HepG2 (cell line): ENCODE measurements around the gene SLC1A5. TPM values are rescaled to one million over a fixed set of nuclear protein-coding genes. Genes with fewer than 3 reads are reported as not detected.
A peak's percentile ranks its signal among the peaks of the same experiment; 100 is the strongest.

ENCODE experiments used
- ESRRA ChIP-seq: sonication (generic); formaldehyde crosslinking; IDR thresholded peaks from 2 replicates; pipeline ENCODE4 v1.5.1; 2020; ENCODE audit warnings: mild to moderate bottlenecking, low read depth, missing genetic modification reagents
- JUND ChIP-seq: sonication (generic); formaldehyde crosslinking; IDR thresholded peaks from 2 replicates; pipeline ENCODE4 v1.8.0; 2022; ENCODE audit warnings: mild to moderate bottlenecking, missing genetic modification reagents
- KLF13 ChIP-seq: sonication (generic); formaldehyde crosslinking; IDR thresholded peaks from 2 replicates; pipeline ENCODE4 v1.4.0; 2020; ENCODE audit warnings: mild to moderate bottlenecking, missing genetic modification reagents
- MAF1 ChIP-seq: sonication (generic); formaldehyde crosslinking; IDR thresholded peaks from 2 replicates; pipeline ENCODE4 v1.5.0; 2020; ENCODE audit warnings: missing genetic modification reagents, borderline replicate concordance
- MYNN ChIP-seq: sonication (generic); formaldehyde crosslinking; IDR thresholded peaks from 2 replicates; pipeline ENCODE4 v1.4.0; 2020; ENCODE audit warnings: mild to moderate bottlenecking, low read depth, missing genetic modification reagents
- NRL ChIP-seq: sonication (generic); formaldehyde crosslinking; IDR thresholded peaks from 2 replicates; pipeline ENCODE4 v1.5.0; 2020; ENCODE audit warnings: missing genetic modification reagents, mild to moderate bottlenecking, moderate library complexity, borderline replicate concordance
- RFXAP ChIP-seq: sonication (generic); formaldehyde crosslinking; IDR thresholded peaks from 2 replicates; pipeline ENCODE4 v1.4.0; 2020; ENCODE audit warnings: missing genetic modification reagents, borderline replicate concordance
- SP2 ChIP-seq: sonication (generic); formaldehyde crosslinking; IDR thresholded peaks from 2 replicates; pipeline ENCODE4 v1.5.1; 2020; ENCODE audit warnings: mild to moderate bottlenecking, missing genetic modification reagents
- ZNF337 ChIP-seq: sonication (generic); formaldehyde crosslinking; IDR thresholded peaks from 2 replicates; pipeline ENCODE4 v1.5.1; 2020; ENCODE audit warnings: missing genetic modification reagents, low read depth, mild to moderate bottlenecking, borderline replicate concordance
- ZNF572 ChIP-seq: sonication (generic); formaldehyde crosslinking; IDR thresholded peaks from 2 replicates; pipeline ENCODE4 v1.5.1; 2020; ENCODE audit warnings: mild to moderate bottlenecking, missing genetic modification reagents
- polyA plus RNA-seq, 8 experiments: library from polyadenylated mRNA; depleted of rRNA in 3 of 8; stranded (reverse) in 7 of 8; unstranded in 1 of 8; fragments of >200 nt; fragmentation: Illumina TruSeq in 4 of 8; extraction: Trizol in 4 of 8; gene quantifications; 2 replicates each; pipeline versions ENCODE4 v1.2.1 to v1.2.3, GENCODE V29; 2011 to 2016; ENCODE audit warnings: low read depth in 4 of 8, missing spikeins in 1 of 8, mixed read lengths in 1 of 8; ENCODE audit not compliant: insufficient read depth in 1 of 8
- total RNA-seq, 5 experiments: library from RNA; depleted of rRNA; stranded (reverse); fragments of >200 nt; fragmentation: Illumina TruSeq; extraction: Trizol; gene quantifications; 2 replicates each; pipeline ENCODE4 v1.2.3, GENCODE V29; 2016; ENCODE audit warnings: low read depth in 1 of 5
- TF ChIP-seq, protein P1 (sequence below): sonication (generic); formaldehyde crosslinking; IDR thresholded peaks from 2 replicates; pipeline ENCODE4 v1.5.0; 2020; ENCODE audit warnings: missing genetic modification reagents
- TF ChIP-seq, protein P2 (sequence below): sonication (generic); formaldehyde crosslinking; IDR thresholded peaks from 2 replicates; pipeline ENCODE4 v1.5.0; 2020; ENCODE audit warnings: mild to moderate bottlenecking, missing genetic modification reagents
- TF ChIP-seq, protein P3 (sequence below): sonication (generic); formaldehyde crosslinking; IDR thresholded peaks from 2 replicates; pipeline ENCODE4 v1.8.0; 2022; ENCODE audit warnings: low read depth, missing genetic modification reagents
- TF ChIP-seq, protein P4 (sequence below): sonication (generic); formaldehyde crosslinking; IDR thresholded peaks from 2 replicates; pipeline ENCODE4 v1.5.0; 2020; ENCODE audit warnings: mild to moderate bottlenecking, missing genetic modification reagents
- TF ChIP-seq, protein P5 (sequence below): fragments of 450-650 bp; IDR thresholded peaks from 2 replicates; pipeline ENCODE4 v1.6.1; 2017

Gene SLC1A5
- total and polyA plus RNA-seq, 2 of the 13 experiments (the other 11 are each of a cell fraction or from before 2014, with no cell fraction given) = 120 to 159 TPM

DNA sequence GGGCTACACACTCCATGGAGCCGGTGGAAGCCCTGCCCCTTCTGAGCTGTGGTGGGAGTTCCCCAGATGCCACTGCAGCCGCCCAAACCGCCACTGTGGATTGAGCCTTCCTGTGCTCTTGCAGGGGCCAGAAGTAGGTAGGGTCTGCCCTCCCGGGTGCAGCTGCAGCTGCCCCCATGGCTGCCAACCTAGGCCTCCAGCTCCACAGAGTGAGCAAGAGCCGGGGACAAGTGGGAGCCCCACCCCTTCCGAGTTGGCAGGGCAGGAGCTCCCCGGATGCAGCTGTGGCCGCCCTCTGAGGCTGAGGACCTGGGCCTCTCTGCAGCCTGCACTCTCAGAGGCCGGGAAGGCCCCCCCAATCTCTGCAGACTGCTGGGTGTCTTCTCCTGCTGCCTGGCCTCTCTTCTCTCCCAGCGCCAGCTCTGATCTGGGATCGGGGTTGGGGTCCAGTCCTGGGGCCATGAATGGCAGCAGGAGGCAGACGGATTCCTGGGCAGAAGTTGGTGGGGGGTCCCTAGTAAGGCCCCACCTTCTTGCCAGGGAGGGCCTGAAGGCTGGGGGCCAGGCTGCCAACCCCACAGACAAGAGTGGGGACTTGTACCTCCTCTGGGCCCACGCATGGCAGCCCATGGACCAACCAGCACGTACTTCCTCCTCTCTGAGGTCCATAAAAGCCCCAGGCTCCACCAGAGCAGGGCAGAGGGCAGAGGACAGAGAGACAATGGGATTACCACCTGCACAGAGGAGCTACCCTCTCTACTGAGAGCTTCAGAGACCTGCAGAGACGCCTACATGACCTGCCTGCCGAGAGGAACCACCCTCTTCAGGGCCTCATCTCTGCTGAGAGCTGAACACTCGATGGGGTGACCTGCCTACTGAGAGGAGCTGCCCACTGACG lies 33.4 kb upstream of the SLC1A5 start (continued):
- TF ChIP-seq ESRRA (CRISPR knock-in tag) (no peak), JUND (CRISPR knock-in tag) (no peak), NRL (no peak), RFXAP (peak; percentile 14; the same call in 1 of the 2 replicates), ZNF572 (CRISPR knock-in tag) (no peak), KLF13 (no peak), MAF1 (CRISPR knock-in tag) (no peak), SP2 (CRISPR knock-in tag) (no peak), ZNF337 (CRISPR knock-in tag) (no peak), MYNN (CRISPR knock-in tag) (no peak)
- TF ChIP-seq, protein P1, sequence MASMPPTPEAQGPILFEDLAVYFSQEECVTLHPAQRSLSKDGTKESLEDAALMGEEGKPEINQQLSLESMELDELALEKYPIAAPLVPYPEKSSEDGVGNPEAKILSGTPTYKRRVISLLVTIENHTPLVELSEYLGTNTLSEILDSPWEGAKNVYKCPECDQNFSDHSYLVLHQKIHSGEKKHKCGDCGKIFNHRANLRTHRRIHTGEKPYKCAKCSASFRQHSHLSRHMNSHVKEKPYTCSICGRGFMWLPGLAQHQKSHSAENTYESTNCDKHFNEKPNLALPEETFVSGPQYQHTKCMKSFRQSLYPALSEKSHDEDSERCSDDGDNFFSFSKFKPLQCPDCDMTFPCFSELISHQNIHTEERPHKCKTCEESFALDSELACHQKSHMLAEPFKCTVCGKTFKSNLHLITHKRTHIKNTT (CRISPR knock-in tag) = no peak
- TF ChIP-seq, protein P2, sequence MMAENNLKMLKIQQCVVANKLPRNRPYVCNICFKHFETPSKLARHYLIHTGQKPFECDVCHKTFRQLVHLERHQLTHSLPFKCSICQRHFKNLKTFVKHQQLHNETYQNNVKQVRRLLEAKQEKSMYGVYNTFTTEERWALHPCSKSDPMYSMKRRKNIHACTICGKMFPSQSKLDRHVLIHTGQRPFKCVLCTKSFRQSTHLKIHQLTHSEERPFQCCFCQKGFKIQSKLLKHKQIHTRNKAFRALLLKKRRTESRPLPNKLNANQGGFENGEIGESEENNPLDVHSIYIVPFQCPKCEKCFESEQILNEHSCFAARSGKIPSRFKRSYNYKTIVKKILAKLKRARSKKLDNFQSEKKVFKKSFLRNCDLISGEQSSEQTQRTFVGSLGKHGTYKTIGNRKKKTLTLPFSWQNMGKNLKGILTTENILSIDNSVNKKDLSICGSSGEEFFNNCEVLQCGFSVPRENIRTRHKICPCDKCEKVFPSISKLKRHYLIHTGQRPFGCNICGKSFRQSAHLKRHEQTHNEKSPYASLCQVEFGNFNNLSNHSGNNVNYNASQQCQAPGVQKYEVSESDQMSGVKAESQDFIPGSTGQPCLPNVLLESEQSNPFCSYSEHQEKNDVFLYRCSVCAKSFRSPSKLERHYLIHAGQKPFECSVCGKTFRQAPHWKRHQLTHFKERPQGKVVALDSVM (CRISPR knock-in tag) = peak; percentile 38; the same call in 1 of the 2 replicates
- TF ChIP-seq, protein P3, sequence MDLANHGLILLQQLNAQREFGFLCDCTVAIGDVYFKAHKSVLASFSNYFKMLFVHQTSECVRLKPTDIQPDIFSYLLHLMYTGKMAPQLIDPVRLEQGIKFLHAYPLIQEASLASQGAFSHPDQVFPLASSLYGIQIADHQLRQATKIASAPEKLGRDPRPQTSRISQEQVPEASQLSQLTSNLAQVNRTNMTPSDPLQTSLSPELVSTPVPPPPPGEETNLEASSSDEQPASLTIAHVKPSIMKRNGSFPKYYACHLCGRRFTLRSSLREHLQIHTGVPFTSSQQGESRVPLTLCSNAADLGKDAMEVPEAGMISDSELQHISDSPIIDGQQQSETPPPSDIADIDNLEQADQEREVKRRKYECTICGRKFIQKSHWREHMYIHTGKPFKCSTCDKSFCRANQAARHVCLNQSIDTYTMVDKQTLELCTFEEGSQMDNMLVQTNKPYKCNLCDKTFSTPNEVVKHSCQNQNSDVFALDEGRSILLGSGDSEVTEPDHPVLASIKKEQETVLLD = no peak
- TF ChIP-seq, protein P4, sequence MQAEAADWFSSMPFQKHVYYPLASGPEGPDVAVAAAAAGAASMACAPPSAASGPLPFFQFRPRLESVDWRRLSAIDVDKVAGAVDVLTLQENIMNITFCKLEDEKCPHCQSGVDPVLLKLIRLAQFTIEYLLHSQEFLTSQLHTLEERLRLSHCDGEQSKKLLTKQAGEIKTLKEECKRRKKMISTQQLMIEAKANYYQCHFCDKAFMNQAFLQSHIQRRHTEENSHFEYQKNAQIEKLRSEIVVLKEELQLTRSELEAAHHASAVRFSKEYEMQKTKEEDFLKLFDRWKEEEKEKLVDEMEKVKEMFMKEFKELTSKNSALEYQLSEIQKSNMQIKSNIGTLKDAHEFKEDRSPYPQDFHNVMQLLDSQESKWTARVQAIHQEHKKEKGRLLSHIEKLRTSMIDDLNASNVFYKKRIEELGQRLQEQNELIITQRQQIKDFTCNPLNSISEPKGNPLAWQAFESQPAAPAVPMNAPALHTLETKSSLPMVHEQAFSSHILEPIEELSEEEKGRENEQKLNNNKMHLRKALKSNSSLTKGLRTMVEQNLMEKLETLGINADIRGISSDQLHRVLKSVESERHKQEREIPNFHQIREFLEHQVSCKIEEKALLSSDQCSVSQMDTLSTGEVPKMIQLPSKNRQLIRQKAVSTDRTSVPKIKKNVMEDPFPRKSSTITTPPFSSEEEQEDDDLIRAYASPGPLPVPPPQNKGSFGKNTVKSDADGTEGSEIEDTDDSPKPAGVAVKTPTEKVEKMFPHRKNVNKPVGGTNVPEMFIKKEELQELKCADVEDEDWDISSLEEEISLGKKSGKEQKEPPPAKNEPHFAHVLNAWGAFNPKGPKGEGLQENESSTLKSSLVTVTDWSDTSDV (CRISPR knock-in tag) = 0 out of 2 replicates have a peak, but pooled peaks have one; percentile 35
- TF ChIP-seq, protein P5, sequence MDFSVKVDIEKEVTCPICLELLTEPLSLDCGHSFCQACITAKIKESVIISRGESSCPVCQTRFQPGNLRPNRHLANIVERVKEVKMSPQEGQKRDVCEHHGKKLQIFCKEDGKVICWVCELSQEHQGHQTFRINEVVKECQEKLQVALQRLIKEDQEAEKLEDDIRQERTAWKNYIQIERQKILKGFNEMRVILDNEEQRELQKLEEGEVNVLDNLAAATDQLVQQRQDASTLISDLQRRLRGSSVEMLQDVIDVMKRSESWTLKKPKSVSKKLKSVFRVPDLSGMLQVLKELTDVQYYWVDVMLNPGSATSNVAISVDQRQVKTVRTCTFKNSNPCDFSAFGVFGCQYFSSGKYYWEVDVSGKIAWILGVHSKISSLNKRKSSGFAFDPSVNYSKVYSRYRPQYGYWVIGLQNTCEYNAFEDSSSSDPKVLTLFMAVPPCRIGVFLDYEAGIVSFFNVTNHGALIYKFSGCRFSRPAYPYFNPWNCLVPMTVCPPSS = no peak
